HG02678 (cell line): Measurements from ENCODE around the gene RABGAP1.

Experiments used
- ATAC-seq: cut with Tn5 transposase; IDR thresholded peaks from one replicate; pipeline ENCODE4 v1.9.1; 2021; ENCODE audit warnings: mild to moderate bottlenecking, moderate library complexity; ENCODE audit not compliant: unreplicated experiment

Gene RABGAP1

DNA sequence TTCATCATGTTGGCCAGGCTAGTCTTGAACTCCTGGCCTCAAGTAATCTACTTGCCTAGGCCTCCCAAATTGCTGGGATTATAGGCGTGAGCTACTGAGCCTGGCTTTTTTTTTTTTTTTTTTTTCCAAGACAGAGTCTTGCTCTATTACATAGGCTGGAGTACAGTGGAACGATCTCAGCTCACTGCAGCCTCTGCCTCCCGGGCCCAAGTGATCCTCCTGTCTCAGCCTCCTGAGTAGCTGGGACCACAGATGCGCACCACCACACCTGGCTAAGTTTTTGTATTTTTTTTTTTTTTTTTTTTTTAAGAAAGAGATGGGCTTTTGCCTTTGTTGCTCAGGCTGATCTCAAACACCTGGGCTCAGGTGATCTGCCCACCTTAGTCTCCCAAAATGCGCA lies 66.4 kb downstream of the RABGAP1 start:
- ATAC-seq, result no peak

GRCh38 chr9:123008909-123009308 lies 68.1 kb downstream of the RABGAP1 start:
- ATAC-seq, result no peak

GRCh38 chr9:123011380-123011779 lies 70.6 kb downstream of the RABGAP1 start:
- ATAC-seq, result no peak

DNA sequence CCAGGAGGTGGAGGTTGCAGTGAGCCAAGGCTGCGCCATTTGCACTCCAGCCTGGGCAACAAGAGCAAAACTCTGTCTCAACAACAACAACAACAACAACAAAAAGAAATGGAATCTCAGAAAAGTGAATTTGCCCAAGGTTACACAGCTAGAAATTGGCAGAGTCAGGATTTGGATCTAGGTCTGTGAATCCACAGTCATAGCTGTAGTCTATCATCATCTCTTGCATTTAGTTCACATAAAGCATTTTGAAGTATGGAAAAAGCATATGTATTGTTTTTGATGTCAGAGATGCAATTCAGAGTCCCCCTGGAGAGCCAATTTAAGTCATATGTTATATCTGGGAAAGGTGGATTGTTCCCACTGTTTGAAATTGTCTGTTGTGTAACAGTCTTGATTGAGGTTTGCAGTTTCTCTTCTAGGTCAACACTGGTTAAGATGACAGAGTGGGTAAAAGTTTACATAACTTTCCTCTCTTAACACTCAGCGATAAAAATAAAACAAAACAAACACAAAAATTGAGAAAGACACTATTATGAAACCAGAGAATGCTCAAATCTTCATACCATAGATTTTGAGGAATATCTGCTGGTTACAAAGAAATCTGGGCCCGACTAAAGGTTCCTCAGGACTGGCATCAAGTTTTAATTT lies 71.2 kb downstream of the RABGAP1 start:
- no peak for ATAC-seq

GRCh38 chr9:123016631-123017030 lies 75.8 kb downstream of the RABGAP1 start:
- no peak for ATAC-seq

- ATAC-seq, result no peak
Measured at GRCh38 chr9:123020796-123021195, 80.0 kb downstream of the RABGAP1 start.

GRCh38 chr9:123026425-123026824 lies 85.6 kb downstream of the RABGAP1 start:
- no peak for ATAC-seq

GRCh38 chr9:123027517-123027916 lies 86.7 kb downstream of the RABGAP1 start:
- no peak for ATAC-seq

- ATAC-seq, result no peak
Measured at GRCh38 chr9:123028136-123028535, 87.3 kb downstream of the RABGAP1 start.

DNA sequence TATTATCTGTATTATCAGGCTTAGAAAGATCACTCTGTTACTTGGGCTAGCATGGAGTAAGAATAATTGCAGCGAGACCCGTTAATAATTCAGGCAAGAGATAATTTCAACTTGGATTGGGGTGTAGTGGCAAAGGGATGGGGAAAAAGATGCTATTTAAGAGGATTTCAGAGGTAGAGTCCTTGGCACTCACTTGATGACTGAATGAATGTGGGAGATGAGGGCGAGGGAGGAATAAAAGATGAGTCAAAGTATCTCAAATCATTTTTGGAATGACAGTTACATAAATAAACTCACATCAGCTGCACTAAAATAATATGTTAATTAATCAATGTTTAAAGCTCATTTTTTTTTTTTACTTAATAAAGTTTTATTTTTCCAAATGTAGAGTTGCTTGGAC lies 88.2 kb downstream of the RABGAP1 start:
- ATAC-seq, result no peak

DNA sequence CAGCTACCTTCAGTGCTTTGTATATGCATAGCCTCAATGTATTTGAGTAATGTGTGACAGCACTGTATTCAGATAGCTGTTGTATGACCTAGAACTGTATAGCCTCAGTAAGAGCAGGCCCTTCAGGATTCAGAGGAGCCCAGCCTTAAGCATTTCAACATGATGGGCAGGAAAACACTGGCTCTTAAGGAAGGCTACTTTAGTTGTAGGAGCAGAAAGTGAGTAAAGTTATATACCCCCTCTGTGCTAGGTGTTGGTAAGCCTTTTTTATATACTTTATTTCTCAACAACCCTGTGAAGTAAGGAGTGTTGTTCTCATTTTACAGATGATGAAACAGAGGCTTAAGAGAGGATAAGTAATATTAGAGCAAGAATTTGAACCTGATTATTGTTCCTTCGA lies 91.1 kb downstream of the RABGAP1 start:
- ATAC-seq, result no peak

- ATAC-seq, result no peak
Measured at GRCh38 chr9:123033352-123033751, 92.5 kb downstream of the RABGAP1 start, which contains the start of gene GPR21. Gene GPR21 (plus strand): TSS chr9:123033667. CDS start chr9:123034567, 900 bp downstream.

DNA sequence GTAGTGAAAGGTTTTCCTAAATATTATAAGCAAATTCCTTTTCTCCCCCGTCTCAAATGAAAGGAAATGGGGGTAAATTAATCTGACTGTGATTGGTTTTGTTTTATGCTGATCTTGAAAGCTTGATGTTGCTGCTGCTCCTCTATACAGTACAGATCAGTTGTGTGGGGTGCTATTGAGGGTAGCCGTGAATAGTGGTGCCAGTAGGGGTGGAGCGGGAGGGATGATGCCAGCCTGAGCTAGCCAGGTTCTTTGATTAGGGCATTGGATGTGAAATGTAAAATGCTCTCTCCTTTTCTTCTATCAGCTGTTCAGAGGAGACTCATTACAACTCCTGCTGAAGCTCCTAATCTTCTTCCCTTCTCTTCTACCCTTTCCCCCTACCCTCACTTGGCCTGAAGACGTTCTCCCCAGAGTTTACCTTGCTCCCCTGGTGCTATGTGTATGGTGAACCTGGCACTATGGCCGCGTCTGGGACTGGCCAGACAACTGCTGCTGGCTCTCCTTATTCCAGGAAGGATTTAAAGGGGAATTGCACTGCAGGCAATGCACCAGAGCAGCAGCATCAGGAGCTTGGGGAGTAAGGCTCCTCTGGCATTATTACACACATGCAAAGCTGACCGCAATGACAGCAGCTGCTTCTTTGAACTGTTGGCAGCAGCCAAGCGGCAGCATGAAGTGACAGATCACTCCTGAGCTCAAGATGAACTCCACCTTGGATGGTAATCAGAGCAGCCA lies 93.2 kb downstream of the RABGAP1 start:
- ATAC-seq, result no peak

DNA sequence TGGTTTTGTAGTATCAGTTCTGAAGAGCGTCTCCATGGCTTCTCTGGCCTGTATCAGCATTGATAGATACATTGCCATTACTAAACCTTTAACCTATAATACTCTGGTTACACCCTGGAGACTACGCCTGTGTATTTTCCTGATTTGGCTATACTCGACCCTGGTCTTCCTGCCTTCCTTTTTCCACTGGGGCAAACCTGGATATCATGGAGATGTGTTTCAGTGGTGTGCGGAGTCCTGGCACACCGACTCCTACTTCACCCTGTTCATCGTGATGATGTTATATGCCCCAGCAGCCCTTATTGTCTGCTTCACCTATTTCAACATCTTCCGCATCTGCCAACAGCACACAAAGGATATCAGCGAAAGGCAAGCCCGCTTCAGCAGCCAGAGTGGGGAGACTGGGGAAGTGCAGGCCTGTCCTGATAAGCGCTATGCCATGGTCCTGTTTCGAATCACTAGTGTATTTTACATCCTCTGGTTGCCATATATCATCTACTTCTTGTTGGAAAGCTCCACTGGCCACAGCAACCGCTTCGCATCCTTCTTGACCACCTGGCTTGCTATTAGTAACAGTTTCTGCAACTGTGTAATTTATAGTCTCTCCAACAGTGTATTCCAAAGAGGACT lies 94.2 kb downstream of the RABGAP1 start:
- no peak for ATAC-seq

- ATAC-seq, result no peak
Measured at GRCh38 chr9:123035791-123036190, 95.0 kb downstream of the RABGAP1 start.

GRCh38 chr9:123036893-123037545 lies 96.2 kb downstream of the RABGAP1 start:
- ATAC-seq, result no peak

DNA sequence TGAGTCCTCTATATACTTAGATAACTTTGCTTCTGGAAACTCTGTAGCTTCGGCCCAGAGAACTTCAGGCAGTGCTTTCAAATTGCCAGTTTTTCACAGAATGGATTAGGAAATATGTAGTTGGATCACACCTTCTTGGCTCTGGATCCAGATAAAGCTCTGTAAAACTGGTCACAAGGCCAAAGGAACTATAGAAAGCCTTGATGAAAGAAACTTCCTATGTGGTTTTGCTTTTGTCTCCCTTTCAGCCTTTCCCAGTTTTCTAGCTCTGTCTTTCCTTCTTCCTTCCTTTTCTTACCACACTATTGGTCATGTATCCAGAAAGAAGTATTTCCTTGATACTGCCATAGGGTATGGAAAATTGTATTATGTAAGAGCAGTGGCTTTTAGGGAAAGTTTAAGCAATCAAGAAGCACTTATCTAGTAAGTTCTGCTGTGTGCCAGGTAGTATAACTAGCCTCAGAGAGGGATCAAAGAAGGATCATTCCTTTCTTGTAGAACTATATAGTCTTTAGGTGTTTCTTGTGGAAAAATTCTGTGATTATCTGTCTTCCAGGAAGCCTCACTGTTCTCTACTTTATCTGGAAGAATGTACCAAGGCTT lies 98.9 kb downstream of the RABGAP1 start:
- no peak for ATAC-seq

- ATAC-seq, result no peak
Measured at GRCh38 chr9:123040801-123041200, 100.0 kb downstream of the RABGAP1 start.

DNA sequence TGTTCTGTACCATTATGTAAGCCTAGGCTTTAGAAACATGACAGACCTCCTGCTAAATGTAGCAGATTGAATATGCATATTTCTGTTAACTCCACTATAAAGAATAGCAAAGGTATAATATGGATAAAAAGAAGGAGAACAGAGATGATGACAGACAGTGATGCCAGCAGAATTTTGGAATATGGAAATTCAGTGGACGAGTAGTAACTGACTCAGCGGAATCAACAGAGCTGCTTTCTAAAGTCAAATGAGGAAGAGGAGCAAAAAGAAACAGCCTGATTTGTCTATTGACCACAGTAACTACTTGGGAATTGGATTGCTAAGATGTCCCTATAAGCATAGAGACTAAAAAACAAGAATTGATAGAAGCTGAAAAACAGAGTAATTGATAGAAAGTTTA lies 100.7 kb downstream of the RABGAP1 start:
- ATAC-seq, result no peak

- ATAC-seq, result no peak
Measured at GRCh38 chr9:123043081-123043939, 102.5 kb downstream of the RABGAP1 start.
